ENCODE results near the gene ANKRD16.

- TF ChIP-seq CTCF (IDR thresholded peaks at IDR 0.05; ENCODE audit: low read depth, low read length) (no peak), POLR2A (IDR thresholded peaks at IDR 0.05; ENCODE audit: extremely low read depth, insufficient read length) (no peak)
These were observed 16.3 kb upstream of the ANKRD16 start for GRCh38 chr10:5905854-5906507.
